Suprapubic skin (tissue), 3 donors: ENCODE results near the gene MED12L.

Source experiments
- CTCF ChIP-seq, 2 donors: fragments of 200-600 bp in 1 of 2; fragments of 450-650 bp in 1 of 2; sonication (generic) in 1 of 2; IDR thresholded peaks; one replicate each; pipeline ENCODE4 v1.5.1; 2016 to 2019; ENCODE audit warnings: antibody characterized with exemption in 2 of 2, mild to moderate bottlenecking in 1 of 2, moderate library complexity in 1 of 2
- POLR2A ChIP-seq, 2 donors: fragments of 450-650 bp; IDR thresholded peaks; one replicate each; pipeline ENCODE4 v1.6.1; 2017; ENCODE audit warnings: antibody characterized with exemption in 2 of 2, mild to moderate bottlenecking in 2 of 2, moderate library complexity in 2 of 2

- TF ChIP-seq CTCF (IDR thresholded peaks at IDR 0.05) (no peak), POLR2A (IDR thresholded peaks at IDR 0.05) (no peak)
Measured at GRCh38 chr3:151232991-151233390, 147.5 kb downstream of the MED12L start.
